Gastrocnemius medialis (tissue), 4 donors: ENCODE results near the gene SMAD2. TPM values are rescaled to one million over a fixed set of nuclear protein-coding genes. Genes with fewer than 3 reads are reported as not detected.

Experiments used
- ATAC-seq, 2 donors: fragments of 150-250 bp; one replicate each; pipeline ENCODE4 v1.9.1; 2016
- DNase-seq, 2 donors: peaks; one replicate each; pipeline ENCODE4 v3.0.0-alpha.2; 2019
- H3K27ac ChIP-seq, 4 donors: fragments of 200-600 bp; sonication (generic); 1 replicate in 1 of 4; 2 replicates in 3 of 4; pipeline ENCODE4 v1.5.1; 2016 to 2018; ENCODE audit warnings: mild to moderate bottlenecking in 2 of 4, moderate library complexity in 1 of 4
- H3K27me3 ChIP-seq, 3 donors: fragments of 200-600 bp; sonication (generic) in 2 of 3; 1 replicate in 1 of 3; 2 replicates in 2 of 3; pipeline versions ENCODE4 v1.5.1 to v1.6.0; 2016 to 2019; ENCODE audit warnings: mild to moderate bottlenecking in 1 of 3, moderate library complexity in 1 of 3
- H3K36me3 ChIP-seq, 2 donors: fragments of 200-600 bp; sonication (generic) in 1 of 2; one replicate each; pipeline ENCODE4 v1.5.1; 2017 to 2018
- H3K4me1 ChIP-seq, 2 donors: fragments of 200-600 bp; sonication (generic) in 1 of 2; one replicate each; pipeline ENCODE4 v1.5.1; 2016 to 2017; ENCODE audit warnings: mild to moderate bottlenecking in 2 of 2
- H3K4me3 ChIP-seq, 4 donors: fragments of 200-600 bp; sonication (generic) in 3 of 4; 1 replicate in 1 of 4; 2 replicates in 3 of 4; pipeline ENCODE4 v1.5.1; 2016 to 2019; ENCODE audit warnings: mild to moderate bottlenecking in 2 of 4
- H3K9me3 ChIP-seq, 3 donors: fragments of 200-600 bp; sonication (generic) in 2 of 3; 1 replicate in 1 of 3; 2 replicates in 2 of 3; pipeline ENCODE4 v1.5.1; 2016 to 2019
- CTCF ChIP-seq, 5 experiments: fragments of 450-650 bp in 3 of 5; fragments of 200-600 bp in 2 of 5; sonication (generic) in 2 of 5; IDR thresholded peaks in 4 of 5; conservative IDR thresholded peaks in 1 of 5; 1 replicate in 4 of 5; 2 replicates in 1 of 5; pipeline ENCODE4 v1.5.1; 2016 to 2019; ENCODE audit warnings: antibody characterized with exemption in 5 of 5, mild to moderate bottlenecking in 3 of 5, moderate library complexity in 3 of 5
- POLR2A ChIP-seq, 2 donors: fragments of 450-650 bp; IDR thresholded peaks; one replicate each; pipeline ENCODE4 v1.6.1; 2017; ENCODE audit warnings: antibody characterized with exemption in 2 of 2, mild to moderate bottlenecking in 2 of 2, moderate library complexity in 2 of 2
- in situ Hi-C, 4 donors: fragments of 200-750 bp; cut with MboI; loops; one replicate each; pipeline versions ENCODE4 v1.15.0 to v1.8.0; 2017; ENCODE audit warnings: low sequenced_read_pairs in 4 of 4
- intact Hi-C: fragments of 100-400 bp; cut with DNase I; formaldehyde crosslinking; loops from one replicate; pipeline ENCODE4 v1.15.1; 2023; ENCODE audit warnings: low total_unique reads
- total RNA-seq, 4 donors: library from RNA; depleted of rRNA; stranded (reverse); fragments of >200 nt; gene quantifications; one replicate each; pipeline versions ENCODE4 v1.1.0 to v1.2.3, GENCODE V29; 2016

SMAD2 gene
- total RNA-seq, 4 donors from 2014 or later, result 53.6 to 67.7 (median 61.3) TPM

GRCh38 chr18:47790036-47790435, 140.4 kb downstream of the SMAD2 start:
- ATAC-seq, result no peak
- in situ Hi-C loops, result loop anchor here in 1 of 4 donors (25.0 kb wide), 1 partner anchor 647 kb away; no protein-coding TSS in a partner anchor
- no peaks in the 10 kb centered on the region for H3K36me3 ChIP-seq
- H3K27ac ChIP-seq, result no peak overlapping the region
- H3K4me3 ChIP-seq, result no peak overlapping the region
- intact Hi-C loops, result no loop called here
- DNase-seq, result no peak
- H3K9me3 ChIP-seq, result peaks cover 0 to under 1% (median 0%) of the 10 kb centered on the region in 3 donors
- no peaks in the 10 kb centered on the region for H3K4me1 ChIP-seq
- H3K27me3 ChIP-seq, result no peaks in the 10 kb centered on the region
- TF ChIP-seq POLR2A (IDR thresholded peaks at IDR 0.05), result no peak
- TF ChIP-seq CTCF (IDR thresholded peaks at IDR 0.05 in 4 of 5, conservative IDR thresholded peaks at IDR 0.05 in 1 of 5), result no peak

DNA sequence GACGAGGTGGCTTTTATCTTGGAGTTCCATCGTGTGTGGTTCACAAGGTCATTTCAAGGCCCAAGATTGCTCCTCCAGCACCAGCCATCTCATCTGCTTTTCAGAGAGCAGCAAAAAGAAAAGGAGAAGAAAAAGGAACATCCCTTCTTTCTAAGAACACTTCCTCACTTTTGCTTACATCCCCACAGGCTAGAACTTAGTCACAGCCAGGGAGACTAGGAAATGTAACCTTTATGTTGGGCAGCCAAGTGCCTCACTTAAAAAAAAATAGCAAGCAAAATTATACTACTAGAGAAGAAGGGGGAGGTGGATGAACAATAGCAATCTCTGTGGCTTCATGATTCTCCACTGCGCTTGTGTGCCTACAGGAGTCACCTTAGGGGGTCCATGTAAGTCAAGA, 141.8 kb downstream of the SMAD2 start:
- intact Hi-C loops, result no loop called here
- H3K36me3 ChIP-seq, result no peaks in the 10 kb centered on the region
- TF ChIP-seq CTCF (IDR thresholded peaks at IDR 0.05 in 4 of 5, conservative IDR thresholded peaks at IDR 0.05 in 1 of 5) (no peak), POLR2A (IDR thresholded peaks at IDR 0.05) (no peak)
- in situ Hi-C loops, result loop anchor here in 1 of 4 donors (25.0 kb wide), 1 partner anchor 649 kb away; no protein-coding TSS in a partner anchor
- no peaks in the 10 kb centered on the region for H3K4me1 ChIP-seq
- no peaks in the 10 kb centered on the region for H3K27me3 ChIP-seq
- no peak overlapping the region for H3K4me3 ChIP-seq
- H3K27ac ChIP-seq, result no peak overlapping the region
- DNase-seq (no peak), ATAC-seq (no peak)
- H3K9me3 ChIP-seq, result peaks cover 0 to 4% (median 0%) of the 10 kb centered on the region in 3 donors

DNA sequence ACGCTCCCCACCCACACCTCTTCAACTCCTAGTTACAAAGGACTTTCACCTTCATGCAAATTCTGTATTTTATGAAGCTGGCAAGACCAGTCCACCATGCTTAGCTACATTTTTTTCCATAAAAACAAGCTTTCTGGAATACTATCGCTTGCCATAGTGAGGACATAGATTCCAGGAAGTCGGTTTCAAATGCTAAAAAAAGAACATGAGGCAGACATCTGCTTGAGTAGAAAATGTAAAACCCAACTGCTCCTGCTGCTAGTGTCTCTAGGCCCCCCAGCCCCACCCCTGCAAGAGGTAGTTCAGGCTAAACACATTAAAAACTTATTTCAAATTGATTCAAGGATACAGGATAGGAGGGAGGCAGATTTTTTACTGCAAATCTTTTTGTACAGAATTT, 148.9 kb downstream of the SMAD2 start:
- TF ChIP-seq CTCF (IDR thresholded peaks at IDR 0.05 in 4 of 5, conservative IDR thresholded peaks at IDR 0.05 in 1 of 5) (no peak), POLR2A (IDR thresholded peaks at IDR 0.05) (no peak)
- intact Hi-C loops, result no loop called here

DNA sequence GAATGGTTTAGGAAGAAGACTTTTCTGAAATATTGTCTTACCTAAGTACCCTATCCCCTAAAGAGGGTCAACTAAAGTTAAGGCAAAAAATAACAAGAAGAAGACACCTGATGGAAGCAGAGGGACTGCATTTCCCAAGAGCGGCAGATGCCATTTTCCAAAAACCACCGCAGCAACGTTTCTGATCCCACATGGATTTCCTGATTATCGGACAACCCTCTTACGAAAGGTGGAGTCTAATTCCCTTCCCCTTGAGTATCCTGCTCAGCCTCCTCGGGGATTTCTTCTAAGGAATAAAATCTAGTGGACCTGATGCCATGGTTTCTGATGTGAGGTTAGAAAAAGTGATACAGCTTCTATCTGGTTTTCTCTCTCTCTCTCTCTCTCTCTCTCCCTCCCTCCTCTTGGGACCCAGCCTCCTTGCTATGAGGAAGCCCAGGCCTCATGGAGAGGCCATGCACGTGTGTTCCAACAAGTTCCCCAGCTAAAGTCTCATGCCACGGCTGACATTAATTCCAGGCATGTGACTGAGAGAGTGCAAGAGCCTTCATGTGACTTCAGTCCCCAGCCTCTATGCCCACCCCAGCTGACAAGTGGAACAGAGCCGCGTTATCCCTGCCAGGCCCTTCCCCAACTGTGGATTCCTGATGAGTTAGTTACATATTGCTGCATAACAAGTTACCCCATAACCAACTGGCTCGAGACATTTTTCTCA, 150.3 kb downstream of the SMAD2 start:
- peaks cover 0 to 4% (median 0%) of the 10 kb centered on the region in 3 donors for H3K9me3 ChIP-seq
- in situ Hi-C loops, result loop anchor here in 1 of 4 donors (25.0 kb wide), 1 partner anchor 657 kb away; no protein-coding TSS in a partner anchor
- intact Hi-C loops, result no loop called here
- H3K4me3 ChIP-seq, result no peak overlapping the region
- H3K36me3 ChIP-seq, result no peaks in the 10 kb centered on the region
- H3K27ac ChIP-seq, result no peak overlapping the region
- no peak for ATAC-seq
- no peaks in the 10 kb centered on the region for H3K27me3 ChIP-seq
- H3K4me1 ChIP-seq, result peaks cover 0 to 4% of the 10 kb centered on the region in 2 donors
- TF ChIP-seq CTCF (IDR thresholded peaks at IDR 0.05 in 4 of 5, conservative IDR thresholded peaks at IDR 0.05 in 1 of 5) (no peak), POLR2A (IDR thresholded peaks at IDR 0.05) (no peak)
- DNase-seq, result no peak

More for the DNA sequence above, 148.9 kb downstream of the SMAD2 start:
- peaks cover 0 to 4% of the 10 kb centered on the region in 2 donors for H3K4me1 ChIP-seq
- H3K36me3 ChIP-seq, result no peaks in the 10 kb centered on the region
- in situ Hi-C loops, result loop anchor here in 1 of 4 donors (25.0 kb wide), 1 partner anchor 656 kb away; no protein-coding TSS in a partner anchor
- no peaks in the 10 kb centered on the region for H3K27me3 ChIP-seq
- DNase-seq (no peak), ATAC-seq (no peak)
- no peak overlapping the region for H3K4me3 ChIP-seq
- H3K27ac ChIP-seq, result no peak overlapping the region
- H3K9me3 ChIP-seq, result peaks cover 0 to 4% (median 0%) of the 10 kb centered on the region in 3 donors
